Ascending aorta (tissue), 2 donors: ENCODE results near the gene TRAF3. TPM values are rescaled to one million over a fixed set of nuclear protein-coding genes. Genes with fewer than 3 reads are reported as not detected.

Experiments used
- DNase-seq, 2 donors: peaks; one replicate each; pipeline ENCODE4 v3.0.0-alpha.2; 2019; ENCODE audit warnings: low spot score in 2 of 2
- H3K27ac ChIP-seq, 2 donors: fragments of 200-600 bp; sonication (generic); one replicate each; pipeline ENCODE4 v1.5.1; 2016 to 2017; ENCODE audit warnings: mild to moderate bottlenecking in 1 of 2
- H3K27me3 ChIP-seq: fragments of 200-600 bp; sonication (generic); one replicate; pipeline ENCODE4 v1.5.1; 2017
- H3K36me3 ChIP-seq, 2 donors: fragments of 200-600 bp; sonication (generic); one replicate each; pipeline ENCODE4 v1.5.1; 2016
- H3K4me1 ChIP-seq, 2 donors: fragments of 200-600 bp; sonication (generic); one replicate each; pipeline ENCODE4 v1.5.1; 2016 to 2017; ENCODE audit warnings: mild to moderate bottlenecking in 1 of 2
- H3K4me3 ChIP-seq, 2 donors: fragments of 200-600 bp; sonication (generic); one replicate each; pipeline ENCODE4 v1.5.1; 2016 to 2017; ENCODE audit warnings: mild to moderate bottlenecking in 1 of 2
- H3K9me3 ChIP-seq, 2 donors: fragments of 200-600 bp; sonication (generic); one replicate each; pipeline ENCODE4 v1.5.1; 2016
- CTCF ChIP-seq, 3 experiments: fragments of 200-600 bp in 2 of 3; fragments of 450-650 bp in 1 of 3; sonication (generic) in 2 of 3; IDR thresholded peaks; one replicate each; pipeline ENCODE4 v1.5.1; 2016 to 2019; ENCODE audit warnings: antibody characterized with exemption in 3 of 3, mild to moderate bottlenecking in 1 of 3, moderate library complexity in 1 of 3
- intact Hi-C: fragments of 100-400 bp; cut with DNase I; formaldehyde crosslinking; loops from one replicate; pipeline ENCODE4 v1.15.1; 2023
- total RNA-seq: library from RNA; depleted of rRNA; stranded (reverse); fragments of >200 nt; gene quantifications from one replicate; pipeline ENCODE4 v1.1.0, GENCODE V29; 2016

The TRAF3 gene
- total RNA-seq, 1 donor from 2014 or later, result 12.2 TPM

GRCh38 chr14:102804858-102805257 is 27.6 kb downstream of the TRAF3 start:
- H3K27ac ChIP-seq, result no peak overlapping the region
- H3K4me1 ChIP-seq, result no peaks in the 10 kb centered on the region
- no peak for DNase-seq
- H3K36me3 ChIP-seq, result no peaks in the 10 kb centered on the region
- intact Hi-C loops, result no loop called here
- no peak for TF ChIP-seq CTCF (IDR thresholded peaks at IDR 0.05)
- no peaks in the 10 kb centered on the region for H3K9me3 ChIP-seq
- H3K27me3 ChIP-seq, result no peaks in the 10 kb centered on the region
- no peak overlapping the region for H3K4me3 ChIP-seq

GRCh38 chr14:102805371-102805891 is 28.2 kb downstream of the TRAF3 start:
- no peak for TF ChIP-seq CTCF (IDR thresholded peaks at IDR 0.05)
- Histone ChIP-seq H3K4me1 (no peaks in the 10 kb centered on the region), H3K27me3 (no peaks in the 10 kb centered on the region), H3K9me3 (no peaks in the 10 kb centered on the region), H3K4me3 (no peak overlapping the region), H3K27ac (no peak overlapping the region), H3K36me3 (no peaks in the 10 kb centered on the region)
- DNase-seq, result no peak
- intact Hi-C loops, result no loop called here

- no peak for TF ChIP-seq CTCF (IDR thresholded peaks at IDR 0.05)
- Histone ChIP-seq H3K27me3 (no peaks in the 10 kb centered on the region), H3K27ac (no peak overlapping the region), H3K9me3 (no peaks in the 10 kb centered on the region), H3K4me1 (no peaks in the 10 kb centered on the region), H3K4me3 (no peak overlapping the region), H3K36me3 (no peaks in the 10 kb centered on the region)
- intact Hi-C loops, result no loop called here
- no peak for DNase-seq
Measured at GRCh38 chr14:102805941-102806340, 28.7 kb downstream of the TRAF3 start.

- Histone ChIP-seq H3K36me3 (no peaks in the 10 kb centered on the region), H3K4me1 (no peaks in the 10 kb centered on the region), H3K27me3 (no peaks in the 10 kb centered on the region), H3K4me3 (no peak overlapping the region), H3K27ac (no peak overlapping the region), H3K9me3 (no peaks in the 10 kb centered on the region)
- no peak for TF ChIP-seq CTCF (IDR thresholded peaks at IDR 0.05)
- no peak for DNase-seq
- intact Hi-C loops, result no loop called here
Measured at GRCh38 chr14:102806447-102806846, 29.2 kb downstream of the TRAF3 start.

- H3K9me3 ChIP-seq, result no peaks in the 10 kb centered on the region
- DNase-seq, result no peak
- no peaks in the 10 kb centered on the region for H3K36me3 ChIP-seq
- H3K27me3 ChIP-seq, result no peaks in the 10 kb centered on the region
- no peaks in the 10 kb centered on the region for H3K4me1 ChIP-seq
- H3K4me3 ChIP-seq, result no peak overlapping the region
- intact Hi-C loops, result no loop called here
- TF ChIP-seq CTCF (IDR thresholded peaks at IDR 0.05), result no peak
- H3K27ac ChIP-seq, result no peak overlapping the region
Measured at GRCh38 chr14:102807013-102807406, 29.8 kb downstream of the TRAF3 start.

GRCh38 chr14:102809870-102810269 is 32.6 kb downstream of the TRAF3 start:
- TF ChIP-seq CTCF (IDR thresholded peaks at IDR 0.05), result no peak
- Histone ChIP-seq H3K9me3 (no peaks in the 10 kb centered on the region), H3K4me1 (no peaks in the 10 kb centered on the region), H3K4me3 (no peak overlapping the region), H3K27ac (no peak overlapping the region), H3K27me3 (no peaks in the 10 kb centered on the region), H3K36me3 (no peaks in the 10 kb centered on the region)
- no peak for DNase-seq
- intact Hi-C loops, result no loop called here
